PC-9 (cell line): ENCODE results near the gene TUBGCP6. TPM values are rescaled to one million over a fixed set of nuclear protein-coding genes. Genes with fewer than 3 reads are reported as not detected.
"Not testable (repeated sequence)": the region's sequence is repeated elsewhere in the genome, so short reads cannot be mapped to it uniquely, and the experiment has no call there.

Experiments used
- BruUV-seq: library from RNA; stranded (reverse); fragments of 400-500 nt; replicated peaks from 2 replicates; lab custom pipeline; 2021; lab: Mats Ljungman, UMichigan
- CTCF ChIA-PET: fragments of 300-600 bp; sonication (Branson Sonifier 250); formaldehyde crosslinking; loops from one replicate; lab custom pipeline; 2022; ENCODE audit warnings: antibody characterized with exemption; lab: Charles Lee
- POLR2A ChIA-PET: fragments of 300-600 bp; sonication (Branson Sonifier 250); formaldehyde crosslinking; loops from one replicate; lab custom pipeline; 2022; ENCODE audit warnings: antibody characterized with exemption; ENCODE audit not compliant: unreplicated experiment; lab: Charles Lee
- DNase-seq, 2 experiments: peaks; one replicate each; pipeline versions ENCODE4 v3.0.0 to v3.0.0-alpha.2; 2015 to 2022; ENCODE audit warnings: mixed read lengths in 1 of 2
- H2AFZ ChIP-seq: fragments of 200-600 bp; sonication (generic); 2 replicates; pipeline ENCODE4 v1.8.1; 2017; ENCODE audit warnings: antibody characterized with exemption
- H3F3A ChIP-seq: fragments of 200-600 bp; sonication (generic); 2 replicates; pipeline ENCODE4 v1.8.1; 2017; ENCODE audit warnings: antibody characterized with exemption, mild to moderate bottlenecking, low read depth; ENCODE audit not compliant: insufficient read depth
- H3K27ac ChIP-seq: fragments of 200-600 bp; sonication (generic); 2 replicates; pipeline ENCODE4 v1.6.1; 2016; ENCODE audit warnings: mixed run types
- H3K27me3 ChIP-seq: fragments of 200-600 bp; sonication (generic); 2 replicates; pipeline ENCODE4 v1.6.1; 2016; ENCODE audit warnings: low read depth, mixed run types; ENCODE audit not compliant: insufficient read depth
- H3K36me3 ChIP-seq: fragments of 200-600 bp; sonication (generic); 2 replicates; pipeline ENCODE4 v1.6.1; 2016; ENCODE audit warnings: low read depth, mixed run types
- H3K4me1 ChIP-seq: fragments of 200-600 bp; sonication (generic); replicated peaks from 2 replicates; pipeline ENCODE4 v1.6.1; 2016; ENCODE audit warnings: mixed run types; ENCODE audit not compliant: insufficient read depth
- H3K4me2 ChIP-seq: fragments of 200-600 bp; sonication (generic); 2 replicates; pipeline ENCODE4 v1.6.1; 2017; ENCODE audit warnings: mixed run types
- H3K4me3 ChIP-seq: fragments of 200-600 bp; sonication (generic); 2 replicates; pipeline ENCODE4 v1.6.1; 2016; ENCODE audit warnings: mixed run types
- H3K79me2 ChIP-seq: fragments of 200-600 bp; sonication (generic); 2 replicates; pipeline ENCODE4 v1.6.1; 2017; ENCODE audit warnings: low read depth, mixed run types
- H3K9me2 ChIP-seq: fragments of 200-600 bp; sonication (generic); 2 replicates; pipeline ENCODE4 v1.8.1; 2017; ENCODE audit warnings: mild to moderate bottlenecking; ENCODE audit not compliant: insufficient read depth
- H3K9me3 ChIP-seq: fragments of 200-600 bp; sonication (generic); 2 replicates; pipeline ENCODE4 v1.8.1; 2016; ENCODE audit warnings: low read depth; ENCODE audit not compliant: insufficient read depth
- H4K20me1 ChIP-seq: fragments of 200-600 bp; sonication (generic); 2 replicates; pipeline ENCODE4 v1.8.1; 2017; ENCODE audit not compliant: insufficient read depth
- EZH2 ChIP-seq: fragments of 200-600 bp; sonication (generic); IDR thresholded peaks from 2 replicates; pipeline ENCODE4 v1.8.0; 2017; ENCODE audit warnings: antibody characterized with exemption, low read depth
- intact Hi-C: fragments of 100-400 bp; cut with micrococcal nuclease; formaldehyde crosslinking; loops from one replicate; pipeline ENCODE4 v1.10.0; 2022; ENCODE audit not compliant: unreplicated experiment
- total RNA-seq: library from RNA; stranded (reverse); gene quantifications from 2 replicates; pipeline ENCODE4 v1.2.3, GENCODE V29; 2021
- TF ChIP-seq, protein P1 (sequence below): fragments of 200-600 bp; sonication (generic); conservative IDR thresholded peaks from 2 replicates; pipeline ENCODE4 v1.6.1; 2017; ENCODE audit warnings: mixed run types, antibody characterized with exemption, mild to moderate bottlenecking, moderate library complexity

Gene TUBGCP6
- total RNA-seq, 1 experiment from 2014 or later = 31.3 TPM

DNA sequence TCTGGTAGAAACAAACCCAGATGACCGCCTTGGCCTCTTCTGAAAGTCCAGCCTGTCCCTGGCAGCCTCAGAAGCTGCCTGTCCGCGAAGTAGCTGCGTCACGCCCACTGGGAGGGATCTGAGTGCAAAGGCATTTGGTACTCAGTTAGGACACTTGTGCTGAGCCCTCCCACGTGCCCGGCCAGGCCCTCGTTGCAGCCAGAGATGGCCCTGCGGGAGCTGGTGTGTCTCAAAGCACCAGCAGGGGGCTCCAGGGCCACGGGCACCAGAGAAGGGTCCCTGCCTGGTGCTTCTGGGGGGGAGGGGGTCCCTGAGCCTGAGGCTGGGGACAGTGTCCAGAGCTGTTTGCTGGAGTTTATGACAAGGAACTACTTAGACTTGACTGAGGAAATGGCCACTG lies 38.2 kb downstream of the TUBGCP6 start:
- no peak for DNase-seq
- H3K36me3 ChIP-seq = peaks cover 29% of the 10 kb centered on the region

DNA sequence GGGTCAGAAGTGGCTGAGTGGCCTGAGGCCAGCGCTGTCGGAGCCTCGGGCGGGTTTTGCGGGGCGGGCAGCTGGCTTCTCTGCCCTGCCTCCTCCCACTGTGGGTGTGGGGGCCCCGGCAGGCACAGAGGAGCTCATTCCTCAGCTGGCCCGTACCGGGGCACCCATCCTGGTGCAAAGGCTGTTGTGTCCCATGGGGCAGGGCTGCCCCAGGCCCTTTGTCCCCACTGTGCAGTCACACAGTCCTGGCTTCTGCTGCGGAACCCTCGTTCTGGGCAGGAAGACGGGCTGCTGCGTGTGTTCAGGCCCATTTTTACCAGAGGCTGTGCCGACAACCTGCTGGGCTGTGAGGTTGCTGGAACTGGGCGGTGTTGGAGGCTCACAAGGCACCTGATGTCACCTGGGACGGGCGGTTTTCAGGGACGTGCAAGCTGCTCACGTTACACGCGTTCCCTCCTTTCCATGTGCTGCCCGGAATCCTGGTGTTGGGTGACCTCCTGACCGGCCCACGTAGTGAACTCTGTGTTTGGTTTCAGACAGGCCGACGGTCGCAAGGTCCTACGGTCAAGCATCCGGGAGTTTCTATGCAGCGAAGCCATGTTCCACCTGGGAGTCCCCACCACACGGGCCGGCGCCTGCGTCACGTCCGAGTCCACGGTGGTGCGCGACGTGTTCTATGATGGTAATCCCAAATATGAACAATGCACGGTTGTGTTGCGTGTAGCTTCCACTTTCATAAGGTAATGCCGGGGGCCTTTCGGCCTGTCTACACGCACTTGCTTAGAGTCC lies 38.8 kb downstream of the TUBGCP6 start:
- ChIA-PET CTCF (no interaction called here), POLR2A (no interaction called here)
- intact Hi-C loops = no loop called here
- no peak for TF ChIP-seq EZH2
- TF ChIP-seq, protein P1, sequence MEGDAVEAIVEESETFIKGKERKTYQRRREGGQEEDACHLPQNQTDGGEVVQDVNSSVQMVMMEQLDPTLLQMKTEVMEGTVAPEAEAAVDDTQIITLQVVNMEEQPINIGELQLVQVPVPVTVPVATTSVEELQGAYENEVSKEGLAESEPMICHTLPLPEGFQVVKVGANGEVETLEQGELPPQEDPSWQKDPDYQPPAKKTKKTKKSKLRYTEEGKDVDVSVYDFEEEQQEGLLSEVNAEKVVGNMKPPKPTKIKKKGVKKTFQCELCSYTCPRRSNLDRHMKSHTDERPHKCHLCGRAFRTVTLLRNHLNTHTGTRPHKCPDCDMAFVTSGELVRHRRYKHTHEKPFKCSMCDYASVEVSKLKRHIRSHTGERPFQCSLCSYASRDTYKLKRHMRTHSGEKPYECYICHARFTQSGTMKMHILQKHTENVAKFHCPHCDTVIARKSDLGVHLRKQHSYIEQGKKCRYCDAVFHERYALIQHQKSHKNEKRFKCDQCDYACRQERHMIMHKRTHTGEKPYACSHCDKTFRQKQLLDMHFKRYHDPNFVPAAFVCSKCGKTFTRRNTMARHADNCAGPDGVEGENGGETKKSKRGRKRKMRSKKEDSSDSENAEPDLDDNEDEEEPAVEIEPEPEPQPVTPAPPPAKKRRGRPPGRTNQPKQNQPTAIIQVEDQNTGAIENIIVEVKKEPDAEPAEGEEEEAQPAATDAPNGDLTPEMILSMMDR = no peak
- no TSS peak for BruUV-seq
- Histone ChIP-seq H3K79me2 (peaks cover 28% of the 10 kb centered on the region), H3K27ac (no peak overlapping the region), H3K4me3 (no peak overlapping the region), H3K27me3 (no peaks in the 10 kb centered on the region), H3K4me2 (no peak overlapping the region), H2AFZ (no peak overlapping the region), H4K20me1 (peaks cover 61% of the 10 kb centered on the region), H3K9me2 (no peaks in the 10 kb centered on the region), H3K9me3 (no peaks in the 10 kb centered on the region), H3F3A (peaks cover 34% of the 10 kb centered on the region; the same call in 1 of the 2 replicates), H3K4me1 (peaks cover 12% of the 10 kb centered on the region), H3K36me3 (peaks cover 24% of the 10 kb centered on the region)
- DNase-seq = no peak

More for the DNA sequence above, 38.2 kb downstream of the TUBGCP6 start:
- Histone ChIP-seq H3K79me2 (peaks cover 29% of the 10 kb centered on the region), H3F3A (peaks cover 39% of the 10 kb centered on the region; the same call in 1 of the 2 replicates), H4K20me1 (peaks cover 65% of the 10 kb centered on the region), H2AFZ (no peak overlapping the region), H3K4me2 (no peak overlapping the region), H3K4me1 (peaks cover 12% of the 10 kb centered on the region), H3K9me3 (no peaks in the 10 kb centered on the region), H3K27me3 (no peaks in the 10 kb centered on the region), H3K9me2 (no peaks in the 10 kb centered on the region), H3K4me3 (no peak overlapping the region), H3K27ac (no peak overlapping the region)
- ChIA-PET POLR2A (no interaction called here), CTCF (no interaction called here)
- TF ChIP-seq, protein P1 = peak; percentile 67
- TF ChIP-seq EZH2 = no peak
- no TSS peak for BruUV-seq
- intact Hi-C loops = no loop called here

DNA sequence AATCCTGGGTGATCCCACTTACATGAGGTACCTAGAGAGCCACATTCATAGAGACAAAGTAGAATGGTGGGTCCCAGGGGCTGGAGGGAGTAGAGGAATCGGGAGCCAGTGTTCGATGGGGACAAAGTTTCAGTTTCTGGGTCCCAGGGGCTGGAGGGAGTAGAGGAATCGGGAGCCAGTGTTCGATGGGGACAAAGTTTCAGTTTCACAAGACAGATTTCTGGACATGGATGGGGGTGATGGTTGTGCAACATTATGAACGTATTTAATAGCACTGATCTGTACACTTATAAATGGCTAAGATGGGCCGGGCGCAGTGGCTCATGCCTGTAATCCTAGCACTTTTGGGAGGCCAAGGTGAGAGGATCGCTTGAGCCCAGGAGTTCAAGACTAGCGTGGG lies 39.8 kb downstream of the TUBGCP6 start:
- Histone ChIP-seq H3F3A (peaks cover 32% of the 10 kb centered on the region; the same call in 1 of the 2 replicates), H4K20me1 (peaks cover 51% of the 10 kb centered on the region), H3K4me1 (peaks cover 12% of the 10 kb centered on the region), H3K79me2 (peaks cover 28% of the 10 kb centered on the region), H3K36me3 (peaks cover 21% of the 10 kb centered on the region)
- H3K27me3 ChIP-seq, POLR2A ChIA-PET, H2AFZ ChIP-seq, H3K27ac ChIP-seq, DNase-seq, CTCF ChIA-PET, H3K4me2 ChIP-seq, H3K9me2 ChIP-seq, H3K9me3 ChIP-seq, H3K4me3 ChIP-seq, BruUV-seq: not testable (repeated sequence)
- intact Hi-C loops = loop anchor here (5.0 kb wide), 1 partner anchor 278 kb away; no protein-coding TSS in a partner anchor
